ENCODE measurements around the gene BBC3.
A peak's percentile ranks its signal among the peaks of the same experiment; 100 is the strongest.
"Not testable (repeated sequence)": the region's sequence is repeated elsewhere in the genome, so short reads cannot be mapped to it uniquely, and the experiment has no call there.

BBC3 gene

GRCh38 chr19:47230921-47231214 lies at the start of gene BBC3:
BBC3 (minus strand) TSS chr19:47231199; CDS start chr19:47228431, 2,768 bp downstream.
- peak within 1 kb of the TSS; percentile 93 for H3K4me3 ChIP-seq (ENCODE audit: control insufficient read depth, low read depth, low read length)
- TF ChIP-seq CTCF (conservative IDR thresholded peaks at IDR 0.05; ENCODE audit: control insufficient read depth, insufficient read depth, low read depth, low read length), result no peak

GRCh38 chr19:47280183-47280797 lies 49.3 kb upstream of the BBC3 start:
- no peak overlapping the region for H3K4me3 ChIP-seq (ENCODE audit: control insufficient read depth, low read depth, low read length)
- DNase-seq (ENCODE audit: low read depth), result peak; percentile 35
- peak; percentile 54 for TF ChIP-seq CTCF (conservative IDR thresholded peaks at IDR 0.05; ENCODE audit: control insufficient read depth, insufficient read depth, low read depth, low read length)

More at GRCh38 chr19:47230921-47231214, at the start of gene BBC3:
- DNase-seq (ENCODE audit: low read depth), result no peak

DNA sequence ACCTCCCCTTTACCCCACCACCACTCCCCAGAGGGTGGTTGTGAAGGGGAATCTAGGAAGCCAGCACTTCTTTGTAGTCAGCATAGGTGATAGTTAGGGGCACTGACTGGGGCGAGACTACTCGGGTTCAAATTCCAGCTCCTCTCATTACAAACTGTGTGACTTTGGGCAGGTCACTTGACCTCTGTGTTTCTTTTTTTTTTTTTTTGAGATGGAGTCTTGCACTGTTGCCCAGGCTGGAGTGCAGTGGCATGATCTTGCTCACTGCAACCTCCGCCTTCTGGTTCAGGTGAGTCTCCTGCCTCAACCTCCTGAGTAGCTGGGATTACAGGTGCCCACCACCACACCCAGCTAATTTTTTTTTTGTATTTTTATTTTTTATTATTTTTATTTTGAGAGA lies 45.5 kb upstream of the BBC3 start:
- H3K4me3 ChIP-seq (ENCODE audit: control insufficient read depth, low read depth, low read length), result not testable (repeated sequence)

GRCh38 chr19:47275791-47276461 lies 44.9 kb upstream of the BBC3 start:
- no peak for TF ChIP-seq CTCF (conservative IDR thresholded peaks at IDR 0.05; ENCODE audit: control insufficient read depth, insufficient read depth, low read depth, low read length)
- peak; percentile 87 for DNase-seq (ENCODE audit: low read depth)
- H3K4me3 ChIP-seq (ENCODE audit: control insufficient read depth, low read depth, low read length), result peak overlapping the region; percentile 44

More for the DNA sequence above, 45.5 kb upstream of the BBC3 start:
- DNase-seq (ENCODE audit: low read depth), result not testable (repeated sequence)

- TF ChIP-seq CTCF (conservative IDR thresholded peaks at IDR 0.05; ENCODE audit: control insufficient read depth, insufficient read depth, low read depth, low read length), result no peak
- DNase-seq (ENCODE audit: low read depth), result peak; percentile 28
- H3K4me3 ChIP-seq (ENCODE audit: control insufficient read depth, low read depth, low read length), result peak overlapping the region; percentile 44
Measured at GRCh38 chr19:47274891-47275761, 44.1 kb upstream of the BBC3 start.

DNA sequence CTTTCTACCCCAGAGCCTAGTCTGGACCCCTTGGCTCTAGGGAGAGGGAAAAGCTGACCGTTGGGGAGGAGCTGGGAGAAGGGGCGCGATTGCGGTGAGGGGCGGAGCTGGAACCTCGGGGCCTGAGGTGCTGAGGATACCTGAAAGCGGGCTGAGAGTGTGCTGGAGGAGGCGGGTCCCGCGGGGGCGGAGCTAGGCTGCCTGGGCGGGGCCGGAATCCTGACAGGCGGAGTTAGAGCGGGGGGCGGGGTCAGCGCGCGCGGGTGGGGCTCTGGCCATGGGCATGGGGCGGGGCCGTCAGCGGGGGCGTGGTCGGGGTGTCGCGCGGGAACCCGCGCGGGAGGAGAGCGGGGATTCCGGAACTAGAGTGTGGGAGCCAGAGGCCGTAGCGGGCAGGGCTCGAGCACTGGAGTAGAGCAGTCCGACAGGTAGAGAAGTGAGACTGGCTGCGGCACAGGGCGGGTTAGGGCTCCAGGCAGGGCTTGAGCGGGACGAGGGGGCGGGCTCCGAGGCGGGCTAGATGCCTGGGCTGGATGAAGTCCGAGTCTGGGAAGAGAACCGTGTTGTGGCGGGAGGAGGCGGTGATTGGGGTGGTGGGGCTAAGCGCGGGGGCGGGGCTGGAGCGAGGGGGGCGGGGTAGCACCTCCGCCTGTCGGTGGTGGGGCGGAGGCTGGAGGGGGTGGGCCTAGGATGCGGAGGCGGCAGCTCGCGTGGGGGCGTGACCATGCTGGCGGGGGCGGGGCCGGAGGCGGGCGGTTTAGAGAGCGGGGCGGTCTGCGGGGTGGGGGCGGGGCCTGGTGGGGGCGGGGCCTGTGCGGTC lies 43.3 kb upstream of the BBC3 start, which contains the start of gene INAFM1:
Gene INAFM1, plus strand, starts transcription at position 815 of the 820 bp plus-strand sequence. CDS start 35 bp downstream, outside the sequence.
- peak within 1 kb of the TSS; percentile 71 for H3K4me3 ChIP-seq (ENCODE audit: control insufficient read depth, low read depth, low read length)
- peak; percentile 89 for DNase-seq (ENCODE audit: low read depth)
- no peak for TF ChIP-seq CTCF (conservative IDR thresholded peaks at IDR 0.05; ENCODE audit: control insufficient read depth, insufficient read depth, low read depth, low read length)

All from fibroblast of mammary gland (primary cell).